ENCODE measurements around the gene ATG7.
"Not testable (repeated sequence)": the region's sequence is repeated elsewhere in the genome, so short reads cannot be mapped to it uniquely, and the experiment has no call there.

The ATG7 gene

GRCh38 chr3:11470031-11470853 lies 198.0 kb downstream of the ATG7 start:
- DNase-seq, result no peak

GRCh38 chr3:11475324-11475723 lies 203.1 kb downstream of the ATG7 start:
- DNase-seq, result no peak

- DNase-seq, result no peak
Measured at GRCh38 chr3:11476735-11477144, 204.5 kb downstream of the ATG7 start.

- DNase-seq, result no peak
Measured at GRCh38 chr3:11477407-11477911, 205.3 kb downstream of the ATG7 start.

GRCh38 chr3:11478167-11478566 lies 206.0 kb downstream of the ATG7 start:
- DNase-seq, result no peak

- no peak for DNase-seq
Measured at GRCh38 chr3:11479221-11479620, 207.0 kb downstream of the ATG7 start.

- DNase-seq, result no peak
Measured at GRCh38 chr3:11480663-11481298, 208.6 kb downstream of the ATG7 start.

GRCh38 chr3:11481556-11481955 lies 209.4 kb downstream of the ATG7 start:
- DNase-seq, result no peak

GRCh38 chr3:11482021-11482420 lies 209.8 kb downstream of the ATG7 start:
- DNase-seq, result no peak

GRCh38 chr3:11488356-11488755 lies 216.2 kb downstream of the ATG7 start:
- not testable (repeated sequence) for DNase-seq

GRCh38 chr3:11494131-11494916 lies 222.1 kb downstream of the ATG7 start:
- no peak for DNase-seq

- DNase-seq, result no peak
Measured at GRCh38 chr3:11495948-11496557, 223.9 kb downstream of the ATG7 start.

- DNase-seq, result no peak
Measured at GRCh38 chr3:11498177-11498576, 226.0 kb downstream of the ATG7 start.

GRCh38 chr3:11498646-11499045 lies 226.4 kb downstream of the ATG7 start:
- no peak for DNase-seq

GRCh38 chr3:11499144-11499543 lies 226.9 kb downstream of the ATG7 start:
- DNase-seq, result no peak

- DNase-seq, result not testable (repeated sequence)
Measured at GRCh38 chr3:11502413-11502812, 230.2 kb downstream of the ATG7 start.

GRCh38 chr3:11507719-11508118 lies 235.5 kb downstream of the ATG7 start:
- DNase-seq, result no peak

- DNase-seq, result no peak
Measured at GRCh38 chr3:11508346-11509172, 236.4 kb downstream of the ATG7 start.

GRCh38 chr3:11509173-11510000 lies 237.2 kb downstream of the ATG7 start:
- no peak for DNase-seq

- no peak for DNase-seq
Measured at GRCh38 chr3:11510001-11510340, 237.8 kb downstream of the ATG7 start.

GRCh38 chr3:11510356-11510755 lies 238.2 kb downstream of the ATG7 start:
- DNase-seq, result no peak

All from SIG-M5 (cell line).